Measurements from ENCODE around the gene SIGLEC10. TPM values are rescaled to one million over a fixed set of nuclear protein-coding genes. Genes with fewer than 3 reads are reported as not detected.

Gene SIGLEC10
- total RNA-seq, 1 experiment from 2014 or later, result not detected

GRCh38 chr19:51366389-51367254 lies 50.8 kb downstream of the SIGLEC10 start:
- TF ChIP-seq, protein P1, sequence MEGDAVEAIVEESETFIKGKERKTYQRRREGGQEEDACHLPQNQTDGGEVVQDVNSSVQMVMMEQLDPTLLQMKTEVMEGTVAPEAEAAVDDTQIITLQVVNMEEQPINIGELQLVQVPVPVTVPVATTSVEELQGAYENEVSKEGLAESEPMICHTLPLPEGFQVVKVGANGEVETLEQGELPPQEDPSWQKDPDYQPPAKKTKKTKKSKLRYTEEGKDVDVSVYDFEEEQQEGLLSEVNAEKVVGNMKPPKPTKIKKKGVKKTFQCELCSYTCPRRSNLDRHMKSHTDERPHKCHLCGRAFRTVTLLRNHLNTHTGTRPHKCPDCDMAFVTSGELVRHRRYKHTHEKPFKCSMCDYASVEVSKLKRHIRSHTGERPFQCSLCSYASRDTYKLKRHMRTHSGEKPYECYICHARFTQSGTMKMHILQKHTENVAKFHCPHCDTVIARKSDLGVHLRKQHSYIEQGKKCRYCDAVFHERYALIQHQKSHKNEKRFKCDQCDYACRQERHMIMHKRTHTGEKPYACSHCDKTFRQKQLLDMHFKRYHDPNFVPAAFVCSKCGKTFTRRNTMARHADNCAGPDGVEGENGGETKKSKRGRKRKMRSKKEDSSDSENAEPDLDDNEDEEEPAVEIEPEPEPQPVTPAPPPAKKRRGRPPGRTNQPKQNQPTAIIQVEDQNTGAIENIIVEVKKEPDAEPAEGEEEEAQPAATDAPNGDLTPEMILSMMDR (IDR thresholded peaks at IDR 0.05; ENCODE audit: insufficient read depth in 1 of 2, low read depth in 1 of 2, low read length in 1 of 2, severe bottlenecking in 1 of 2, unreplicated experiment in 1 of 2), result no peak
- peak overlapping the region; percentile 77 for H3K4me3 ChIP-seq (ENCODE audit: low read depth, low read length)
- H3K36me3 Mint-ChIP-seq (ENCODE audit: insufficient read depth, unreplicated experiment), result peaks cover 36% of the 10 kb centered on the region
- CTCF ChIA-PET, result interaction anchor here (1.5 to 1.6 kb wide), 3 partner anchors 27 to 41 kb away, joined by 4 to 30 read pairs (median 24); no protein-coding TSS in a partner anchor
- no peaks in the 10 kb centered on the region for H3K27me3 ChIP-seq (replicated peaks; ENCODE audit: control insufficient read depth, insufficient read depth, low read length)
- peaks cover 30% of the 10 kb centered on the region for H3K4me1 Mint-ChIP-seq (ENCODE audit: low read depth, unreplicated experiment)
- intact Hi-C loops (cut with micrococcal nuclease; ENCODE audit: unreplicated experiment), result loop anchor here (1.0 to 2.0 kb wide), 4 partner anchors 12 to 28 kb away; no protein-coding TSS in a partner anchor
- H3K4me1 ChIP-seq, result peaks cover 43% of the 10 kb centered on the region
- BruUV-seq (replicated peaks), result TSS peak; percentile 38
- H3K27me3 Mint-ChIP-seq (ENCODE audit: insufficient read depth, unreplicated experiment), result no peaks in the 10 kb centered on the region
- H3K36me3 ChIP-seq (ENCODE audit: control insufficient read depth, insufficient read depth, low read length), result 0 out of 2 replicates have a peak, but pooled peaks cover 1% of the 10 kb centered on the region
- peak; percentile 98 to 100 for DNase-seq
- H3K9me3 Mint-ChIP-seq (ENCODE audit: unreplicated experiment), result no peaks in the 10 kb centered on the region
- POLR2A ChIA-PET, result interaction anchor here (1.5 to 1.7 kb wide), 6 partner anchors 12 to 50 kb away, joined by 3 to 67 read pairs (median 30); no protein-coding TSS in a partner anchor
- H3K4me3 Mint-ChIP-seq (ENCODE audit: unreplicated experiment), result peak overlapping the region; percentile 94
- no peaks in the 10 kb centered on the region for H3K9me3 ChIP-seq
- H3K27ac Mint-ChIP-seq (ENCODE audit: unreplicated experiment), result peak overlapping the region; percentile 100

DNA sequence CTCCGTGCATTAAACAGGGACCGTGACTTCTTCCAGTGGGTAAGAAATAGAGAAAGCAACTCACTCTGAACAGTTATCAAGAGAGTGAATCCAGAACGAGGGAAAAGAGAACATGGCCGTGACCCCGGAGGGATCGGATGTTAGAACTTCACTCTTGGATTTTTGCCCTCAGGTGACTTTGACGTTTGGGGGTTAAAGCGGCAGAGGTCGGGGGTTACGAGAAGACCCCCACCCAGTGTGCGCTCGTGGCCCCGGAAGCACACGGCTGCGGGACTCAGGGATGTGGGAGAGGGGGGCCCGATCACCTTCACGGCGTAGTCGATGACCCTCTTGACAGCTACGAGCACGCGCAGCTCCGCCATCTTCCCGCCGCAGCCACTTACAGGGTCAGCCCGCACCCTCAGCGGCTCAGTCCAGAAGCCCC lies 51.5 kb downstream of the SIGLEC10 start, which contains the start of gene ETFB:
Gene ETFB (minus strand): TSS at position 424 of the 424 bp plus-strand sequence. CDS start 62 bp downstream, at position 362.
- Histone ChIP-seq H3K9me3 (no peaks in the 10 kb centered on the region), H3K27me3 (replicated peaks; ENCODE audit: control insufficient read depth, insufficient read depth, low read length) (no peaks in the 10 kb centered on the region), H3K4me3 (ENCODE audit: low read depth, low read length) (peak within 1 kb of the TSS; percentile 77), H3K36me3 (ENCODE audit: control insufficient read depth, insufficient read depth, low read length) (0 out of 2 replicates have a peak, but pooled peaks cover 1% of the 10 kb centered on the region), H3K4me1 (peaks cover 47% of the 10 kb centered on the region)
- TF ChIP-seq, protein P1 (IDR thresholded peaks at IDR 0.05; ENCODE audit: insufficient read depth in 1 of 2, low read depth in 1 of 2, low read length in 1 of 2, severe bottlenecking in 1 of 2, unreplicated experiment in 1 of 2), result no peak
- Mint-ChIP-seq H3K4me1 (ENCODE audit: low read depth, unreplicated experiment) (peaks cover 33% of the 10 kb centered on the region), H3K27ac (ENCODE audit: unreplicated experiment) (peak within 1 kb of the TSS; percentile 100), H3K36me3 (ENCODE audit: insufficient read depth, unreplicated experiment) (peaks cover 37% of the 10 kb centered on the region), H3K9me3 (ENCODE audit: unreplicated experiment) (no peaks in the 10 kb centered on the region), H3K27me3 (ENCODE audit: insufficient read depth, unreplicated experiment) (no peaks in the 10 kb centered on the region), H3K4me3 (ENCODE audit: unreplicated experiment) (peak within 1 kb of the TSS; percentile 94)
- ChIA-PET POLR2A (interaction anchor here (0.5 to 1.7 kb wide), 7 partner anchors 8 to 229 kb away, joined by 3 to 52 read pairs (median 11); partner anchors contain the start of gene VSIG10L), CTCF (interaction anchor here (0.5 to 1.6 kb wide), 3 partner anchors 11 to 291 kb away, joined by 4 to 24 read pairs (median 11); no protein-coding TSS in a partner anchor)
- BruUV-seq (replicated peaks), result TSS peak; percentile 81
- intact Hi-C loops (cut with micrococcal nuclease; ENCODE audit: unreplicated experiment), result loop anchor here (2.0 kb wide), 1 partner anchor 15 kb away; no protein-coding TSS in a partner anchor
- no peak for DNase-seq
